ENCODE results near the gene TRIM16. TPM values are rescaled to one million over a fixed set of nuclear protein-coding genes. Genes with fewer than 3 reads are reported as not detected.
"Not testable (repeated sequence)": the region's sequence is repeated elsewhere in the genome, so short reads cannot be mapped to it uniquely, and the experiment has no call there.

TRIM16 gene
- 63.6 TPM for total RNA-seq

- peak in 1 of 2 donors; percentile 67 for DNase-seq (ENCODE audit: low spot score in 2 of 2)
- not testable (repeated sequence) for FAIRE-seq
These were observed at the start of gene TRIM16 for GRCh38 chr17:15683824-15684478. Gene TRIM16, minus strand, starts transcription at chr17:15684311. Its CDS starts 32,702 bp downstream, at chr17:15651609.

- not testable (repeated sequence) for DNase-seq (ENCODE audit: low spot score in 2 of 2); FAIRE-seq
These were observed 49.2 kb upstream of the TRIM16 start for GRCh38 chr17:15733174-15733789.

GRCh38 chr17:15731900-15732299 lies 47.8 kb upstream of the TRIM16 start, which contains the start of gene TBC1D26:
Gene TBC1D26, plus strand, starts transcription at chr17:15732283. Its CDS starts 3,066 bp downstream, at chr17:15735349.
- FAIRE-seq; DNase-seq (ENCODE audit: low spot score in 2 of 2): not testable (repeated sequence)

GRCh38 chr17:15730535-15730934 lies 46.4 kb upstream of the TRIM16 start:
- not testable (repeated sequence) for FAIRE-seq

GRCh38 chr17:15716601-15717563 lies 32.8 kb upstream of the TRIM16 start:
- not testable (repeated sequence) for DNase-seq (ENCODE audit: low spot score in 2 of 2); FAIRE-seq

More at GRCh38 chr17:15730535-15730934, 46.4 kb upstream of the TRIM16 start:
- not testable (repeated sequence) for DNase-seq (ENCODE audit: low spot score in 2 of 2)

GRCh38 chr17:15708879-15709278 lies 24.8 kb upstream of the TRIM16 start:
- FAIRE-seq; DNase-seq (ENCODE audit: low spot score in 2 of 2): not testable (repeated sequence)

GRCh38 chr17:15704813-15705212 lies 20.7 kb upstream of the TRIM16 start:
- FAIRE-seq; DNase-seq (ENCODE audit: low spot score in 2 of 2): not testable (repeated sequence)

GRCh38 chr17:15704239-15704638 lies 20.1 kb upstream of the TRIM16 start:
- FAIRE-seq; DNase-seq (ENCODE audit: low spot score in 2 of 2): not testable (repeated sequence)

- not testable (repeated sequence) for FAIRE-seq; DNase-seq (ENCODE audit: low spot score in 2 of 2)
These were observed 15.8 kb upstream of the TRIM16 start for GRCh38 chr17:15699937-15700336.

- FAIRE-seq (peak; percentile 42), DNase-seq (ENCODE audit: low spot score in 2 of 2) (peak; percentile 84)
These were observed 15.4 kb upstream of the TRIM16 start, which contains the start of gene ZNF286A for GRCh38 chr17:15699413-15699924. Gene ZNF286A, plus strand, starts transcription at chr17:15699752. Its CDS starts 578 bp downstream, at chr17:15700330.

GRCh38 chr17:15698967-15699366 lies 14.9 kb upstream of the TRIM16 start:
- not testable (repeated sequence) for DNase-seq (ENCODE audit: low spot score in 2 of 2); FAIRE-seq

- FAIRE-seq = not testable (repeated sequence)
These were observed 3.4 kb upstream of the TRIM16 start for GRCh38 chr17:15687494-15687893.

GRCh38 chr17:15683135-15683534 lies 976 bp downstream of the TRIM16 start:
- not testable (repeated sequence) for DNase-seq (ENCODE audit: low spot score in 2 of 2); FAIRE-seq

More at GRCh38 chr17:15687494-15687893, 3.4 kb upstream of the TRIM16 start:
- DNase-seq (ENCODE audit: low spot score in 2 of 2) = not testable (repeated sequence)

- not testable (repeated sequence) for FAIRE-seq; DNase-seq (ENCODE audit: low spot score in 2 of 2)
These were observed 8.1 kb downstream of the TRIM16 start for GRCh38 chr17:15675991-15676390.

GRCh38 chr17:15674640-15675039 lies 9.5 kb downstream of the TRIM16 start:
- not testable (repeated sequence) for FAIRE-seq; DNase-seq (ENCODE audit: low spot score in 2 of 2)

- DNase-seq (ENCODE audit: low spot score in 2 of 2); FAIRE-seq: not testable (repeated sequence)
These were observed 14.6 kb downstream of the TRIM16 start for GRCh38 chr17:15669526-15669925.

GRCh38 chr17:15663691-15664090 lies 20.4 kb downstream of the TRIM16 start:
- no peak for FAIRE-seq
- DNase-seq (ENCODE audit: low spot score in 2 of 2) = no peak

- no peak for DNase-seq (ENCODE audit: low spot score in 2 of 2)
- FAIRE-seq = no peak
These were observed 20.9 kb downstream of the TRIM16 start for GRCh38 chr17:15663176-15663575.

- FAIRE-seq = no peak
These were observed 21.4 kb downstream of the TRIM16 start for GRCh38 chr17:15662681-15663080.

GRCh38 chr17:15660077-15660476 lies 24.0 kb downstream of the TRIM16 start:
- FAIRE-seq = no peak
- DNase-seq (ENCODE audit: low spot score in 2 of 2) = no peak

More at GRCh38 chr17:15662681-15663080, 21.4 kb downstream of the TRIM16 start:
- DNase-seq (ENCODE audit: low spot score in 2 of 2) = no peak

Measured in frontal cortex (tissue), 4 donors.